Panc1 (cell line): ENCODE data around the gene WWOX. TPM values are rescaled to one million over a fixed set of nuclear protein-coding genes. Genes with fewer than 3 reads are reported as not detected.

ENCODE experiments used
- ATAC-seq: fragments of 200-7000 bp; cut with Tn5 transposase; 2 replicates; pipeline ENCODE4 v1.9.1; 2020; ENCODE audit warnings: mild to moderate bottlenecking, moderate library complexity
- BruUV-seq: library from RNA; stranded (reverse); fragments of 400-500 nt; replicated peaks from 2 replicates; lab custom pipeline; 2021; lab: Mats Ljungman, UMichigan
- CTCF ChIA-PET: fragments of 300-600 bp; sonication (Branson Sonifier 250); formaldehyde crosslinking; loops from one replicate; lab custom pipeline; 2022; ENCODE audit warnings: antibody characterized with exemption; lab: Charles Lee
- POLR2A ChIA-PET: fragments of 300-600 bp; sonication (Branson Sonifier 250); formaldehyde crosslinking; loops from one replicate; lab custom pipeline; 2022; ENCODE audit warnings: antibody characterized with exemption; lab: Charles Lee
- DNase-seq: peaks from one replicate; pipeline ENCODE4 v3.0.0-alpha.2; 2010; ENCODE audit warnings: low read depth, low spot score
- H3K27ac ChIP-seq: 2 replicates; pipeline ENCODE4 v1.5.1; 2011; ENCODE audit warnings: mild to moderate bottlenecking, low read length, inconsistent platforms
- H3K27me3 ChIP-seq: fragments of 200-500 bp; sonication (Bioruptor generic); 2 replicates; pipeline ENCODE4 v1.6.0; 2014; ENCODE audit warnings: low read length, inconsistent platforms; ENCODE audit not compliant: control insufficient read depth, insufficient read depth
- H3K36me3 ChIP-seq: fragments of 200-500 bp; sonication (Bioruptor generic); 2 replicates; pipeline ENCODE4 v1.5.1; 2014; ENCODE audit warnings: inconsistent platforms, mild to moderate bottlenecking, low read length, moderate library complexity; ENCODE audit not compliant: control insufficient read depth, insufficient read depth
- H3K4me1 ChIP-seq: 2 replicates; pipeline ENCODE4 v1.5.1; 2011; ENCODE audit warnings: inconsistent platforms, mild to moderate bottlenecking, low read length, moderate library complexity; ENCODE audit not compliant: control insufficient read depth, insufficient read depth
- H3K4me3 ChIP-seq, 2 experiments: 2 replicates each; pipeline ENCODE4 v1.5.1; 2011 to 2012; ENCODE audit warnings: low read depth in 2 of 2, low read length in 2 of 2, mild to moderate bottlenecking in 2 of 2, inconsistent platforms in 1 of 2, moderate library complexity in 1 of 2
- H3K9me3 ChIP-seq: fragments of 200-500 bp; sonication (Bioruptor generic); 2 replicates; pipeline ENCODE4 v1.5.1; 2014; ENCODE audit warnings: low read depth, mild to moderate bottlenecking, inconsistent platforms, low read length, moderate library complexity; ENCODE audit not compliant: control insufficient read depth, insufficient read depth
- CTCF ChIP-seq: fragments of 450-650 bp; IDR thresholded peaks from 2 replicates; pipeline ENCODE4 v1.5.1; 2017; ENCODE audit warnings: mild to moderate bottlenecking
- POLR2AphosphoS5 ChIP-seq: IDR thresholded peaks from 2 replicates; pipeline ENCODE4 v1.6.1; 2012; ENCODE audit warnings: mild to moderate bottlenecking, low read depth, low read length, moderate library complexity
- SIN3A ChIP-seq: IDR thresholded peaks from 2 replicates; pipeline ENCODE4 v1.6.1; 2012; ENCODE audit warnings: low read depth, mild to moderate bottlenecking, low read length, moderate library complexity, borderline replicate concordance; ENCODE audit not compliant: insufficient read depth
- TCF7L2 ChIP-seq: IDR thresholded peaks from 2 replicates; pipeline ENCODE4 v1.6.1; 2011; ENCODE audit warnings: mild to moderate bottlenecking, low read depth, low read length, inconsistent platforms
- in situ Hi-C: cut with HindIII; loops from 2 replicates; pipeline ENCODE4 v1.10.0; 2016; ENCODE audit warnings: low sequenced_read_pairs, low pct_unique_long_range_greater_than_20kb
- intact Hi-C: fragments of 100-400 bp; cut with micrococcal nuclease; formaldehyde crosslinking; loops from one replicate; pipeline ENCODE4 v1.10.0; 2022; ENCODE audit not compliant: unreplicated experiment
- total RNA-seq: library from RNA; stranded (reverse); gene quantifications from one replicate; pipeline ENCODE4 v1.2.1, GENCODE V29; 2021; ENCODE audit not compliant: unreplicated experiment
- TF ChIP-seq, protein P1 (sequence below), 2 experiments: IDR thresholded peaks; 2 replicates each; pipeline ENCODE4 v1.6.1; 2011 to 2012; ENCODE audit warnings: low read depth in 2 of 2, control low read depth in 1 of 2, low read length in 1 of 2, mild to moderate bottlenecking in 1 of 2, moderate library complexity in 1 of 2; ENCODE audit not compliant: insufficient read depth in 1 of 2

WWOX gene
- total RNA-seq, 1 experiment from 2014 or later: 12.5 TPM

- Histone ChIP-seq H3K27me3 (no peaks in the 10 kb centered on the region), H3K9me3 (no peaks in the 10 kb centered on the region), H3K4me1 (no peaks in the 10 kb centered on the region), H3K27ac (no peak overlapping the region), H3K4me3 (no peak overlapping the region), H3K36me3 (no peaks in the 10 kb centered on the region)
- ChIA-PET CTCF (no interaction called here), POLR2A (no interaction called here)
- intact Hi-C loops: no loop called here
- ATAC-seq: no peak
- no peak for DNase-seq
- TF ChIP-seq, protein P1, sequence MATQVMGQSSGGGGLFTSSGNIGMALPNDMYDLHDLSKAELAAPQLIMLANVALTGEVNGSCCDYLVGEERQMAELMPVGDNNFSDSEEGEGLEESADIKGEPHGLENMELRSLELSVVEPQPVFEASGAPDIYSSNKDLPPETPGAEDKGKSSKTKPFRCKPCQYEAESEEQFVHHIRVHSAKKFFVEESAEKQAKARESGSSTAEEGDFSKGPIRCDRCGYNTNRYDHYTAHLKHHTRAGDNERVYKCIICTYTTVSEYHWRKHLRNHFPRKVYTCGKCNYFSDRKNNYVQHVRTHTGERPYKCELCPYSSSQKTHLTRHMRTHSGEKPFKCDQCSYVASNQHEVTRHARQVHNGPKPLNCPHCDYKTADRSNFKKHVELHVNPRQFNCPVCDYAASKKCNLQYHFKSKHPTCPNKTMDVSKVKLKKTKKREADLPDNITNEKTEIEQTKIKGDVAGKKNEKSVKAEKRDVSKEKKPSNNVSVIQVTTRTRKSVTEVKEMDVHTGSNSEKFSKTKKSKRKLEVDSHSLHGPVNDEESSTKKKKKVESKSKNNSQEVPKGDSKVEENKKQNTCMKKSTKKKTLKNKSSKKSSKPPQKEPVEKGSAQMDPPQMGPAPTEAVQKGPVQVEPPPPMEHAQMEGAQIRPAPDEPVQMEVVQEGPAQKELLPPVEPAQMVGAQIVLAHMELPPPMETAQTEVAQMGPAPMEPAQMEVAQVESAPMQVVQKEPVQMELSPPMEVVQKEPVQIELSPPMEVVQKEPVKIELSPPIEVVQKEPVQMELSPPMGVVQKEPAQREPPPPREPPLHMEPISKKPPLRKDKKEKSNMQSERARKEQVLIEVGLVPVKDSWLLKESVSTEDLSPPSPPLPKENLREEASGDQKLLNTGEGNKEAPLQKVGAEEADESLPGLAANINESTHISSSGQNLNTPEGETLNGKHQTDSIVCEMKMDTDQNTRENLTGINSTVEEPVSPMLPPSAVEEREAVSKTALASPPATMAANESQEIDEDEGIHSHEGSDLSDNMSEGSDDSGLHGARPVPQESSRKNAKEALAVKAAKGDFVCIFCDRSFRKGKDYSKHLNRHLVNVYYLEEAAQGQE (IDR thresholded peaks at IDR 0.05; ENCODE audit: insufficient read depth in 1 of 2, low read depth in 2 of 2, low read length in 1 of 2): no peak
- TF ChIP-seq TCF7L2: no peak
- TF ChIP-seq POLR2AphosphoS5: no peak
- TF ChIP-seq SIN3A: no peak
- no peak for TF ChIP-seq CTCF
- no TSS peak for BruUV-seq
- in situ Hi-C loops: no loop called here
Observed at GRCh38 chr16:78681743-78682142, 582.3 kb downstream of the WWOX start.

DNA sequence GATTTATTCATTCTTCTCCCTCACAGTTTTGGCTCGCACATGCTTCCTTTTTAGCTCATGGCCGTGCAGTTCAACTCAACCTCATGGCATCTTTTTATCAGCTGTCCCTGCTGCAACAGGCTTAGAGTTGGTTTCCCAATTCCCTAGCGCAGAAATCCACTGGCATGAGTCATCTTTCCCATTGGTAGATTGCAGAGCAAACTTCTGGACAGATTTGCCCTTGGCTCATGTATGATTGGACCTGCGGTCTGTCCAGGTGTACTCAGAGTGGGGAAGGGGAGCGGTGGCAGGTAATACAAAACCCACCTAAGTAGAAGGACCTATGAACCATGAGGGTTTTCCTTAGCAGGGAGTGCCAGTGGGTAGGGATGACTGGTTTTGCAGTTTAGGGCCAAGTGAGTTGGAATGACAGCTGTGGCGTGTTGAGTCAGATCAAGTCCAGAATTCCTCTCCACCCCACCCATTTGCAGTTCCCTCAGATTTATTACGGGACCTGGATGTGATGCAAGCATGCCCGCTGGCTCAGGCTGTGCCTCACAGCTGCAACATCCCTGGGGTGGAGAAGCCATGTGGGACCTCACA, 584.7 kb downstream of the WWOX start:
- Histone ChIP-seq H3K9me3 (no peaks in the 10 kb centered on the region), H3K4me3 (no peak overlapping the region), H3K36me3 (no peaks in the 10 kb centered on the region), H3K4me1 (no peaks in the 10 kb centered on the region), H3K27ac (no peak overlapping the region), H3K27me3 (no peaks in the 10 kb centered on the region)
- ChIA-PET CTCF (no interaction called here), POLR2A (no interaction called here)
- TF ChIP-seq SIN3A (no peak), POLR2AphosphoS5 (no peak), CTCF (no peak), TCF7L2 (no peak)
- TF ChIP-seq, protein P1 (IDR thresholded peaks at IDR 0.05; ENCODE audit: insufficient read depth in 1 of 2, low read depth in 2 of 2, low read length in 1 of 2): no peak
- DNase-seq (no peak), ATAC-seq (no peak)
- BruUV-seq: no TSS peak
- intact Hi-C loops (no loop called here), in situ Hi-C loops (no loop called here)
